ENCODE data around the gene KAZN.

DNA sequence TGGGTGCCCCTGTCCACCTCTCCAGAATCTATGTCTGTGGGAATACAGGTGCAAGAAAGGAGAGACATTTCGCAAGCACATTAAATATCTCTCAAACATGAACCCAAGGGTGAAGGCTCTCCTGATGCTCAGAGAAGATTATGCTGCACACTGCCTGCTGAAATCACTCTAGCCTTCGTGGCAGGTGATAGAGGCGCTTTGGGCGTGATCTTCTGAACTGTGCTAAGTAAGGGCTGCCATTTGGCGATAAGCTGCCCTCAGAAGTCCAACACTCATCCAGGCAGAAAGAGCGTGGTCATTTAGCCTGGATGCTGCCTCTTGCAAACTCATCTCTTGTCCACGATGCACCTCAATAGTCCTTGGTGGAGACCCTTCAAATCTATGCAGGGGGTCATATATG is 241.9 kb downstream of the KAZN start:
- TF ChIP-seq MEIS1 (CRISPR knock-in tag; IDR thresholded peaks at IDR 0.05; ENCODE audit: borderline replicate concordance), result no peak
- no peak for TF ChIP-seq ATF2 (tag by site-specific recombination; IDR thresholded peaks at IDR 0.05; ENCODE audit: low read depth)
- TF ChIP-seq ZNF280D (tag by site-specific recombination; IDR thresholded peaks at IDR 0.05), result no peak
- no peak for TF ChIP-seq MYNN (tag by site-specific recombination; IDR thresholded peaks at IDR 0.05; ENCODE audit: borderline replicate concordance)

Measured in HEK293 (cell line).